GM13976 (cell line): ENCODE results near the gene ADIPOR2.

Experiments used
- DNase-seq: peaks from one replicate; pipeline ENCODE4 v3.0.0; 2012; ENCODE audit warnings: low spot score
- CTCF ChIP-seq: IDR thresholded peaks from 2 replicates; pipeline ENCODE4 v1.5.1; 2012; ENCODE audit warnings: borderline replicate concordance, mild to moderate bottlenecking; ENCODE audit not compliant: insufficient read depth; ENCODE audit errors: extremely low read depth, missing control alignments, control extremely low read depth
- in situ Hi-C: fragments of 300-500 bp; cut with MboI; formaldehyde crosslinking; loops from one replicate; pipeline ENCODE4 v1.12.0; 2022; ENCODE audit warnings: low sequenced_read_pairs, mixed read lengths, inconsistent platforms; ENCODE audit not compliant: unreplicated experiment

Gene ADIPOR2

DNA sequence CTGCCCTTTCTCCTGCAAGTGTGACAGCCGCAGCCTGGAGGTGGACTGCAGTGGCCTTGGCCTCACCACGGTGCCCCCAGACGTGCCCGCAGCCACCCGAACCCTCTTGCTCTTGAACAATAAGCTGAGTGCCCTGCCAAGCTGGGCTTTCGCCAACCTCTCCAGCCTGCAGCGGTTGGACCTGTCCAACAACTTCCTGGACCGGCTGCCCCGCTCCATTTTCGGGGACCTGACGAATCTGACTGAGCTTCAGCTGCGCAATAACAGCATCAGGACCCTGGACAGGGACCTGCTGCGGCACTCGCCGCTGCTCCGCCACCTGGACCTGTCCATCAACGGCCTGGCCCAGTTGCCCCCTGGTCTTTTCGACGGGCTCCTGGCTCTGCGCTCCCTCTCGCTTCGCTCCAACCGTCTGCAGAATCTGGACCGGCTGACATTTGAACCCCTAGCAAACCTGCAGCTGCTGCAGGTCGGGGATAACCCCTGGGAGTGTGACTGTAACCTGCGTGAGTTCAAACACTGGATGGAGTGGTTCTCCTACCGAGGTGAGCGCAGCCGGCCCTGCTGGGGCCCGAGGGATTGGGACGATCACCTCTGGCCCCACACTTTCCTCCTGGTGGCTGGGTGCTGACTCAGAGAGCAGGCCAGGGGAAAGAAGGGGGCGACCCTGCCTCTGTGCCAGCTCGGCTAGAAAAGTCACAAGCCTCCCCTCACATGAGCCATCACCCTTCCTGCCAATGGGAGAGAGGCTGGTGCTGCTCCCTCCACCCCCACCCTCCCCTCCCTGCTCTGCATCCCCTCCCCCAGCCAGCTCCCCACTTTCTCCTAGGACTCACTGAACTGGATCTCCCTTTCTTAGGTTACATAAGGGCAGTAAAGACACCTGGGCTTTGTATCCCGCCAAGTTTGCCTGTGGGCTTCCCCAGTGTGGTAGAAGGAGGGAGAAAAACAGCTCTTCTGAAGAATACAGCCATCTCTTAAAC lies 140.4 kb downstream of the ADIPOR2 start:
- DNase-seq: peak; percentile 77
- in situ Hi-C loops: no loop called here
- no peak for TF ChIP-seq CTCF

- DNase-seq: no peak
Observed at GRCh38 chr12:1832801-1833595, 142.1 kb downstream of the ADIPOR2 start.

GRCh38 chr12:1833596-1834028 lies 142.7 kb downstream of the ADIPOR2 start:
- in situ Hi-C loops: no loop called here
- no peak for DNase-seq
- no peak for TF ChIP-seq CTCF

More at GRCh38 chr12:1832801-1833595, 142.1 kb downstream of the ADIPOR2 start:
- TF ChIP-seq CTCF: no peak
- in situ Hi-C loops: no loop called here

DNA sequence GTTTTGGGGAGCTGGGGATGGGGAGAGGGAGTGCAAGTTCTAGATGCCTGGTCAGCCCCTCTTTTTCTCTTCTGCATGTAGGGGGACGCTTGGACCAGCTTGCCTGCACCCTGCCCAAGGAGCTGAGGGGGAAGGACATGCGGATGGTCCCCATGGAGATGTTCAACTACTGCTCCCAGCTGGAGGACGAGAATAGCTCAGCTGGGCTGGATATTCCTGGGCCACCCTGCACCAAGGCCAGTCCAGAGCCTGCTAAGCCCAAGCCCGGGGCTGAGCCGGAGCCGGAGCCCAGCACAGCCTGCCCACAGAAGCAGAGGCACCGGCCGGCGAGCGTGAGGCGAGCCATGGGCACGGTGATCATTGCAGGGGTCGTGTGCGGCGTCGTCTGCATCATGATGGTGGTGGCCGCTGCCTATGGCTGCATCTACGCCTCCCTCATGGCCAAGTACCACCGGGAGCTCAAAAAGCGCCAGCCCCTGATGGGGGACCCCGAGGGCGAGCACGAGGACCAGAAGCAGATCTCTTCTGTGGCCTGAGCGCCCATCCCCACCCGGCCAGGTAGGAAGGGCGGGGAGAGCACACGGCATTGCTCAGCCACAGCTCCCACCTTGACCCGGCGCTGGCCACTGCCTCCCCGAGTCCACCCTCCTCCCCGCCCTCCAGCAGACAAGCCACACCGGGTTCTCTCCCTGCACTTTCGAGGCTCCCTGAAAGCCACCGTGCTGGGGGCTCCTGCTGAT lies 143.5 kb downstream of the ADIPOR2 start:
- no peak for TF ChIP-seq CTCF
- DNase-seq: no peak
- in situ Hi-C loops: no loop called here

DNA sequence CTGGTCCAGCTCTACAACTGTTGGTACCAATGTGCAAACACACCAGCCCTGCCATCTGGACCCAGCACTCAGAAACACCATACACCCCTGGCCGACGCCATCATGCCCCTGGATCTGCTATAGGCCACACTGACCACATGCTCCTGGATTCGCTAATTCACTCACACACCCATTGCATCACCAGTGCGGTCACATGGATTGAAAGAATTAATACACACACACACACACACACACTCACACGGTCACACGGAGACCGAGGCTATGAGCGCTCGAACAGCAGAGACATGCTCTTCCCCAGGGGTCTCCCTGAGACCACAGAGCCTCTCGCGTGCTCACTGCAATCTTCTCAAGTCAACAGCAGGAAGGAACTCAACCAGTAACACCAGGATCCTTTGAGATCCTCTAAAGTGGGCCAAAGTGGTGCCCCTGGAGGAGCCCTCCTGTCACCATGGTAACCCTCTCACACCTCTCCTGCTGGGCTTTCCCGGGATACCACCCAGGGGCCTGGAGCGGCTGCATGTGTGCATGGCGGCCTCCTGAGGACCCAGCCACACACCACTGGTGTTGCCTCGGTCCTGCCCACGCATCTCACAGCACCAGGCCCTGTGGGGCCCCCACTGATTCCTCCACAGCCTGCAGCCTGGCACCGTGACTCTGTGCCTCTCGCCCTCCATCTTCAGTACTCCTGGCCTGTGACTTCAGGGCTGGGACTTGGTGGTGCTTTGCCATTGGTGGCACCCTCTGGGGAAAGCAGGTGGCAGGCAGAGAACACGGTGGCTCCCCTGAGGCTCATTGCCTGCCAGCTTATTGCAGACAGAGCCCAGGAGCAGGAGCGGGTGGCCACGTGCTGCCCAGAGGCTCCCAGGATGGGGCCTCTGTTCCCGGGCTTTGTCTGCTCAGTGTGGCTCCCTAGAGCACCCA lies 144.6 kb downstream of the ADIPOR2 start:
- no peak for TF ChIP-seq CTCF
- DNase-seq: no peak
- in situ Hi-C loops: no loop called here
